Erythroblast (primary cell): Measurements from ENCODE around the gene IFNL3.

ENCODE experiments used
- GATA1 ChIP-seq: IDR thresholded peaks from 2 replicates; pipeline ENCODE4 v1.6.1; 2011; ENCODE audit warnings: low read depth, mild to moderate bottlenecking, control low read depth, low read length, moderate library complexity
- POLR2A ChIP-seq: IDR thresholded peaks from 2 replicates; pipeline ENCODE4 v1.6.1; 2011; ENCODE audit warnings: mild to moderate bottlenecking, low read length

DNA sequence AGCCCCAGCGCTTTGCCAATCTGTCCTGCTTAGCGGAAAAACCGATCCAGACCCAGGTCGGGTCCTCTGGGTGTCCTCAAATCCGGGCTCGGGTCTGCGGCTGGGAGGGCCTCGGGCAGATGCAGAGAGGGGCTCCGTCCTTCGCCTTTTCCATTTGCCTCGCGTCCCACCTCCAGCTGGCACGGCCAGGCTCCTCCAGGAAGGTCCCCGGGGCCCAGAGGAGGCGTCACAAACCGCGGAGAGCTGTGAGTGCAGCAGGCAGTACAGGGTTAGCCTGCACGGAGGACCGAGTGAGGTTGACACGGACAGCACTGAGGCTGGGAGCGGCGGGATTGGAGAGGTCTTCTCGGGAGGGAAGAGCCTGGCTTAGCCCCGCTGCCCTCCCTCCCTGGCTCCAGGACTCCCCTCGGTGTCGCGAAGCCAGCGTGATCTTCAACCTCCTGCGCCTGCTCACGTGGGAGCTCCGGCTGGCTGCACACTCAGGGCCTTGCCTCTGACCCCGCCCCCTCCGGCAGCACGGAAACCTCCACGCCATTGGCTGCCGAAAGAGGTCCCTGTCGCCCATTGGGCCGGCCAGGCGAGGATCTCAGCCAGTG, 20.6 kb upstream of the IFNL3 start:
- TF ChIP-seq POLR2A (no peak), GATA1 (no peak)
